Gastroesophageal sphincter (tissue), 4 donors: Measurements from ENCODE around the gene ACTMAP. TPM values are rescaled to one million over a fixed set of nuclear protein-coding genes. Genes with fewer than 3 reads are reported as not detected.
A peak's percentile ranks its signal among the peaks of the same experiment; 100 is the strongest.

Experiments used
- ATAC-seq: fragments of 150-250 bp; one replicate; pipeline ENCODE4 v1.9.1; 2016; ENCODE audit warnings: mild to moderate bottlenecking, moderate library complexity
- H3K27ac ChIP-seq, 4 donors: fragments of 200-600 bp; sonication (generic) in 3 of 4; 1 replicate in 3 of 4; 2 replicates in 1 of 4; pipeline ENCODE4 v1.5.1; 2016 to 2019
- H3K27me3 ChIP-seq: fragments of 200-600 bp; sonication (generic); one replicate; pipeline ENCODE4 v1.5.1; 2019
- H3K36me3 ChIP-seq, 2 donors: fragments of 200-600 bp; sonication (generic); one replicate each; pipeline ENCODE4 v1.5.1; 2019; ENCODE audit warnings: control low read depth in 1 of 2
- H3K4me1 ChIP-seq, 3 donors: fragments of 200-600 bp; sonication (generic); 1 replicate in 2 of 3; 2 replicates in 1 of 3; pipeline ENCODE4 v1.5.1; 2016 to 2019; ENCODE audit warnings: control low read depth in 2 of 3
- H3K4me3 ChIP-seq, 2 donors: fragments of 200-600 bp; sonication (generic); one replicate each; pipeline ENCODE4 v1.5.1; 2019; ENCODE audit warnings: mild to moderate bottlenecking in 1 of 2, moderate library complexity in 1 of 2
- H3K9me3 ChIP-seq, 3 donors: fragments of 200-600 bp; sonication (generic); one replicate each; pipeline ENCODE4 v1.5.1; 2017 to 2019; ENCODE audit warnings: control low read depth in 2 of 3
- EP300 ChIP-seq: sonication (generic); formaldehyde crosslinking; IDR thresholded peaks from one replicate; pipeline ENCODE4 v1.6.1; 2017; ENCODE audit warnings: antibody characterized with exemption, mild to moderate bottlenecking
- POLR2A ChIP-seq, 2 donors: fragments of 450-650 bp; IDR thresholded peaks; one replicate each; pipeline ENCODE4 v1.6.1; 2017; ENCODE audit warnings: antibody characterized with exemption in 2 of 2, mild to moderate bottlenecking in 2 of 2, moderate library complexity in 1 of 2
- POLR2AphosphoS5 ChIP-seq: sonication (generic); formaldehyde crosslinking; IDR thresholded peaks from one replicate; pipeline ENCODE4 v1.6.1; 2017; ENCODE audit warnings: antibody characterized with exemption
- WGBS, 2 donors: methylation state at CpG; one replicate each; pipeline ENCODE4 v1.1.5; 2018; ENCODE audit warnings: low coverage in 1 of 2; 5-methylcytosine and 5-hydroxymethylcytosine counted together
- total RNA-seq, 4 donors: library from RNA; depleted of rRNA; stranded (reverse); fragments of >200 nt; gene quantifications; one replicate each; pipeline ENCODE4 v1.1.0, GENCODE V29; 2016
- TF ChIP-seq, protein P1 (sequence below), 4 experiments: fragments of 200-600 bp in 2 of 4; fragments of 450-650 bp in 2 of 4; sonication (generic) in 1 of 4; IDR thresholded peaks; one replicate each; pipeline ENCODE4 v1.5.1; 2017 to 2019; ENCODE audit warnings: antibody characterized with exemption in 4 of 4, mild to moderate bottlenecking in 2 of 4, moderate library complexity in 2 of 4

The ACTMAP gene
- total RNA-seq, 4 donors from 2014 or later: 0.89 to 2.4 (median 2.0) TPM

DNA sequence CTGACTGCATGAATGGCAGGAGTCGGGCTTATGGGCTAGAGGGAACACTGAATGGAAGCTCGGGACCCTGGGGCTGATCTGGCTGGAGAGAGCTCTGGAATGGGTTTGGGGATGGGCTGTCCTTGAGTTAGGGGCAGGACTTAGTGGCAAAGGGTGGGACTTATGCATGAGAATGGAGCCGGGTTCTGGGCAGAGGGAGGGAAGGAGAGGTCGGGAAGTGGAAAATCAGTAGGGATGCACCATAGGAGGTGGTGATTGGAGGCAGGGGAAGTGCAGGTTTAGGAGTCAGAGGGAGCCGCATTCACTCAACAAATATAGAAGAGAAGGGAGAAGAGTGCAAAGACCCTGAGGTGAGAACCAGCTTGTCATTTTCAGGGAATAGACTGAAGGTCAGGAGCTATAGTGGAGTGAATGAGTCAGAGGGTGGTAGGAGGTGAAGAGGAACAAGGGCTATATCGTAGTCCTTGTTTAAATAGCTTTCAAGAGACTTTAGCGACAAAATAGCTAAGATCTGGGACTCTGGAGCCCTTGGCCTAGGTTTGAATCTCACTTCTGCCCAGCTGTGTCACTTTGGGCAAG, 28.5 kb upstream of the ACTMAP start:
- peak overlapping the region; percentile 86 to 100 (median 97) for H3K27ac ChIP-seq
- ATAC-seq: no peak
- H3K9me3 ChIP-seq: no peaks in the 10 kb centered on the region
- peaks cover 0 to 25% (median 13%) of the 10 kb centered on the region in 3 donors for H3K4me1 ChIP-seq
- peaks cover 0 to 12% of the 10 kb centered on the region in 2 donors for H3K36me3 ChIP-seq
- H3K4me3 ChIP-seq: peak overlapping the region; percentile 56 to 64
- TF ChIP-seq, protein P1, sequence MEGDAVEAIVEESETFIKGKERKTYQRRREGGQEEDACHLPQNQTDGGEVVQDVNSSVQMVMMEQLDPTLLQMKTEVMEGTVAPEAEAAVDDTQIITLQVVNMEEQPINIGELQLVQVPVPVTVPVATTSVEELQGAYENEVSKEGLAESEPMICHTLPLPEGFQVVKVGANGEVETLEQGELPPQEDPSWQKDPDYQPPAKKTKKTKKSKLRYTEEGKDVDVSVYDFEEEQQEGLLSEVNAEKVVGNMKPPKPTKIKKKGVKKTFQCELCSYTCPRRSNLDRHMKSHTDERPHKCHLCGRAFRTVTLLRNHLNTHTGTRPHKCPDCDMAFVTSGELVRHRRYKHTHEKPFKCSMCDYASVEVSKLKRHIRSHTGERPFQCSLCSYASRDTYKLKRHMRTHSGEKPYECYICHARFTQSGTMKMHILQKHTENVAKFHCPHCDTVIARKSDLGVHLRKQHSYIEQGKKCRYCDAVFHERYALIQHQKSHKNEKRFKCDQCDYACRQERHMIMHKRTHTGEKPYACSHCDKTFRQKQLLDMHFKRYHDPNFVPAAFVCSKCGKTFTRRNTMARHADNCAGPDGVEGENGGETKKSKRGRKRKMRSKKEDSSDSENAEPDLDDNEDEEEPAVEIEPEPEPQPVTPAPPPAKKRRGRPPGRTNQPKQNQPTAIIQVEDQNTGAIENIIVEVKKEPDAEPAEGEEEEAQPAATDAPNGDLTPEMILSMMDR (IDR thresholded peaks at IDR 0.05): no peak
- TF ChIP-seq EP300 (no peak), POLR2A (IDR thresholded peaks at IDR 0.05) (no peak), POLR2AphosphoS5 (no peak)
- H3K27me3 ChIP-seq: no peaks in the 10 kb centered on the region
- 7 to 27% methylated on average over 4 to 7 of the region's 7 CpGs for WGBS, 2 donors

DNA sequence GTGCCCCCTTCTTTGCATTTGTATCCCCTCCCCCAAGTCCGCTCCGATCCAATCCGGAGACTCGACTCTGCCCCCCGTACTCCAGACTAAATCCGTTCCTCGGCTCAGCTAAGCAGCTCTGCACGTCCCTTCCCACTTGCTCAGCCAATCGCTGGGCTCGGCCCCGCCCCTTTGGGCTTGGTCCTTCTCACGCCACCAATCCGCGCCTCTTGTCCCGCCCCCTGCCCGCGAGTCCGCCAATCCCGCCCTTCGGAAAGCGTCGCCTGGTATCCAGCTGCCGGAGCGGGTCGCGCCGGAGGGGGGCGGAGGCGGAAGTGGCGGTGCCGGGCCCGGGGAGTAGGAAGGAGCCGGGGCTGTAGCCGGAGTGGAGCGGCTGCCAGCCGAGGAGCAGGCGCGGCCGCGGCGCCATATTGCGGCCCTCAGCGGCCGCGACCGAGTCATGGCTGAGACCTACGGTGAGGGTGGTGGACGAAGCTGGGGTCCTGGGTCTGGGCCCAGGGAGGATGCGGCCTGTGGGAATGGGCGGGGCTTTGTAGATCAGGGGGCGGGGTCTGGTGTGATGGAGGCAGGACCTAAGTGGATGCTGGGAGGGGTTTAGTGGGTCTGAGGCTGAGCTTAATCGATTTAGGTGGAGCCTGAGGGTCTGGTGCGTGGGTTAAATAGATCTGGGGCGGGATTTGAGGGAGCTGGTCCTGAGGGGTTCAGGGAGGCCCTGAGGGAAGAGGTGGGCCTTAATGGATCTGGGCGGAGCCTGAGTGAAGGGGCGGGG, 27.8 kb upstream of the ACTMAP start, which contains the start of gene RAB4B:
RAB4B (plus strand) TSS at position 311 of the 769 bp plus-strand sequence; CDS start at position 440, 129 bp downstream.
- TF ChIP-seq, protein P1 (IDR thresholded peaks at IDR 0.05): peak in 2 of 4 experiments; percentile 17 to 20
- TF ChIP-seq POLR2AphosphoS5: peak; percentile 73
- no peak for TF ChIP-seq EP300
- peak; percentile 66 to 69 for TF ChIP-seq POLR2A (IDR thresholded peaks at IDR 0.05)
- peaks cover 0 to 10% of the 10 kb centered on the region in 2 donors for H3K36me3 ChIP-seq
- peaks cover 0 to 25% (median 13%) of the 10 kb centered on the region in 3 donors for H3K4me1 ChIP-seq
- H3K27me3 ChIP-seq: no peaks in the 10 kb centered on the region
- H3K9me3 ChIP-seq: no peaks in the 10 kb centered on the region
- WGBS, 2 donors: 1% methylated on average over 13 to 16 of the region's 56 CpGs
- H3K27ac ChIP-seq: peak within 1 kb of the TSS; percentile 96 to 100 (median 98)
- peak; percentile 95 for ATAC-seq
- peak within 1 kb of the TSS; percentile 56 to 64 for H3K4me3 ChIP-seq

DNA sequence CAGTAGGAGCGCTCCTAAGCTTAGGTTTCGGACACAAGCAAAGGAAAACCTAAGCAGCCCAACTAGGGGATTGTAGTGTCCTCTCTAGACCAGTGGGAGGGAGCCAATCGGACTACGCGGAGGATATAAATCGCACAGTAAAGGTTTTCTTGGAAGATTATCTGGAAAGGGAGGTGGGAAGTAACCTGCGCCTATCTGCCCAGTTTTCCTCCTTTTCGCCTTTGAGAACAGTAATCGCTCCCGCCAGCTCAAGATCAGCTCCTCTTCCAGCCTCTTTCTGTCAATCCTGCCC, 27.3 kb upstream of the ACTMAP start:
- H3K4me1 ChIP-seq: peaks cover 0 to 25% (median 13%) of the 10 kb centered on the region in 3 donors
- TF ChIP-seq POLR2AphosphoS5: no peak
- 0% methylated on average over 6 to 10 of the region's 10 CpGs for WGBS, 2 donors
- H3K4me3 ChIP-seq: peak overlapping the region; percentile 56 to 64
- no peaks in the 10 kb centered on the region for H3K9me3 ChIP-seq
- ATAC-seq: no peak
- peaks cover 0 to 10% of the 10 kb centered on the region in 2 donors for H3K36me3 ChIP-seq
- H3K27ac ChIP-seq: peak overlapping the region; percentile 96 to 100 (median 98)
- no peaks in the 10 kb centered on the region for H3K27me3 ChIP-seq

DNA sequence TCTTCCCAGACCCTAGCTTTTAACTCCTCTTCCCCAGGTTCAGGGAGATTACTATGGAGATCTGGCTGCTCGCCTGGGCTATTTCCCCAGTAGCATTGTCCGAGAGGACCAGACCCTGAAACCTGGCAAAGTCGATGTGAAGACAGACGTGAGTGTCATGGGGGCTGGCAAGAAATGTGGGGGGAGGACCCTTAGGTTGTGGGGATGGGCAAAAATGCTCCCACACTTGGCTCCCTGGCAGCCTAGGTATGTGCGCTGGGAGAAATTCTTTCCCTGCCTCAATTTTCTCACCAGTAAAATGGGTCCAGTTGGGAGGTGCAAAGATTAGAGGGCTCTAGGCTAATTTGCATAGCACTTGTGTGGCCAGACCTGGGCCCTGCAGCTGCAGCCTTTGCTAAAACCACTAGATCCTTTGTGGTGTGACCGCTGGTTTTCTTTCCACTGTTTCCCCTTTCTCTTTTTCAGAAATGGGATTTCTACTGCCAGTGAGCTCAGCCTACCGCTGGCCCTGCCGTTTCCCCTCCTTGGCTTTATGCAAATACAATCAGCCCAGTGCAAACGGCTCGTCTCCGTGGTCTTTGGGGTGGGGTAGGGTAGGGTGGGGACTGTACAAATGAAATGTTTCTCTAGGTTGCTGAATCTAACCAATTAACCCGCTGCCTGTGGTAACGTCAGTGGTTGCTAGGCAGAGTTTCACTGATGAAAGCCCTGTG, 26.8 kb upstream of the ACTMAP start:
- ATAC-seq: peak; percentile 86

More for the DNA sequence above, 26.8 kb upstream of the ACTMAP start:
- Histone ChIP-seq H3K27ac (peak overlapping the region; percentile 96 to 100 (median 98)), H3K36me3 (peaks cover 0 to 8% of the 10 kb centered on the region in 2 donors), H3K27me3 (no peaks in the 10 kb centered on the region), H3K4me1 (peaks cover 0 to 25% (median 13%) of the 10 kb centered on the region in 3 donors), H3K4me3 (peak overlapping the region; percentile 56 to 64), H3K9me3 (no peaks in the 10 kb centered on the region)
- no peak for TF ChIP-seq EP300
- TF ChIP-seq POLR2AphosphoS5: no peak
- TF ChIP-seq POLR2A (IDR thresholded peaks at IDR 0.05): no peak
- TF ChIP-seq, protein P1 (IDR thresholded peaks at IDR 0.05): no peak
- 0% methylated on average over 1 to 11 of the region's 13 CpGs for WGBS, 2 donors
